Kidney (tissue), 14 donors: Measurements from ENCODE around the gene ATP2B3. TPM values are rescaled to one million over a fixed set of nuclear protein-coding genes. Genes with fewer than 3 reads are reported as not detected.
A peak's percentile ranks its signal among the peaks of the same experiment; 100 is the strongest.

Source experiments
- DNase-seq, 5 donors: peaks; one replicate each; pipeline ENCODE4 v3.0.0-alpha.2; 2013 to 2020
- FAIRE-seq: peaks from 2 replicates; lab custom pipeline; 2012; peaks lifted over from hg19 to GRCh38; lab: Jason Lieb, UNC
- H3K27ac ChIP-seq, 2 donors: one replicate each; pipeline ENCODE4 v1.7.0; 2013; ENCODE audit warnings: low read depth in 2 of 2, low read length in 2 of 2, inconsistent platforms in 1 of 2
- H3K27me3 ChIP-seq: one replicate; pipeline ENCODE4 v1.7.1; 2013; ENCODE audit warnings: low read length, inconsistent platforms; ENCODE audit not compliant: control insufficient read depth, insufficient read depth
- H3K36me3 ChIP-seq, 3 donors: one replicate each; pipeline versions ENCODE4 v1.7.0 to v1.7.1; 2013; ENCODE audit warnings: low read length in 3 of 3, control low read depth in 1 of 3, inconsistent platforms in 1 of 3; ENCODE audit not compliant: insufficient read depth in 3 of 3, control insufficient read depth in 2 of 3
- H3K4me1 ChIP-seq, 3 donors: one replicate each; pipeline versions ENCODE4 v1.7.0 to v1.7.1; 2013; ENCODE audit warnings: low read length in 3 of 3, inconsistent platforms in 1 of 3, low read depth in 1 of 3; ENCODE audit not compliant: control insufficient read depth in 2 of 3, insufficient read depth in 2 of 3
- H3K4me3 ChIP-seq, 3 donors: one replicate each; pipeline versions ENCODE4 v1.7.0 to v1.8.1; 2013; ENCODE audit warnings: low read length in 3 of 3, control low read depth in 1 of 3, inconsistent platforms in 1 of 3
- H3K9ac ChIP-seq, 3 donors: one replicate each; pipeline versions ENCODE4 v1.7.0 to v1.7.1; 2013; ENCODE audit warnings: low read length in 3 of 3, control low read depth in 1 of 3, inconsistent platforms in 1 of 3
- H3K9me3 ChIP-seq, 3 donors: one replicate each; pipeline versions ENCODE4 v1.7.0 to v1.7.1; 2013; ENCODE audit warnings: low read length in 3 of 3, control low read depth in 1 of 3, inconsistent platforms in 1 of 3; ENCODE audit not compliant: control insufficient read depth in 2 of 3, insufficient read depth in 1 of 3
- CTCF ChIP-seq: IDR thresholded peaks from 3 replicates; pipeline ENCODE4 v1.5.1; 2012; ENCODE audit warnings: mild to moderate bottlenecking, moderate library complexity, borderline replicate concordance; ENCODE audit not compliant: insufficient read depth; ENCODE audit errors: extremely low read depth
- intact Hi-C: fragments of 100-400 bp; cut with DNase I; formaldehyde crosslinking; loops from one replicate; pipeline ENCODE4 v1.11.1; 2022
- polyA plus RNA-seq: library from polyadenylated mRNA; stranded (reverse); fragments of 350-450 nt; fragmentation: Illumina TruSeq; extraction: RNeasy Lipid Tissue Mini Kit (QIAGEN cat#74804); gene quantifications from one replicate; pipeline ENCODE4 v1.2.3, GENCODE V29; 2014; ENCODE audit warnings: low read depth, low replicate concordance; ENCODE audit not compliant: insufficient read depth
- total RNA-seq: library from RNA; stranded (reverse); fragmentation: NEBNext Ultra II Directional; extraction: Animal tissue kit (Norgen Biotek cat#: 25700); gene quantifications from one replicate; pipeline ENCODE4 v1.2.1, GENCODE V29; 2021
- donor health status: control.
- donor health status: control.
- donor health status: control.
- donor health status: control.
- donor health status: control.
- donor health status: DM: yes; HTN: yes; CAD: no.
- donor health status: Normal renal cell carcinoma (clear cell type).

Gene ATP2B3
- total and polyA plus RNA-seq, 2 donors from 2014 or later = 0.37 TPM; not detected in 1

GRCh38 chrX:153496590-153496959, 20.9 kb upstream of the ATP2B3 start:
- peak overlapping the region in 1 of 3 donors; percentile 25 for H3K4me3 ChIP-seq
- intact Hi-C loops = no loop called here
- peaks cover 0 to 3% (median 0%) of the 10 kb centered on the region in 3 donors for H3K36me3 ChIP-seq
- H3K27ac ChIP-seq = no peak overlapping the region
- DNase-seq = no peak
- H3K9ac ChIP-seq = no peak overlapping the region
- peaks cover 0 to 4% (median 4%) of the 10 kb centered on the region in 3 donors for H3K4me1 ChIP-seq
- no peak for TF ChIP-seq CTCF
- no peaks in the 10 kb centered on the region for H3K27me3 ChIP-seq
- FAIRE-seq = no peak
- no peaks in the 10 kb centered on the region for H3K9me3 ChIP-seq

DNA sequence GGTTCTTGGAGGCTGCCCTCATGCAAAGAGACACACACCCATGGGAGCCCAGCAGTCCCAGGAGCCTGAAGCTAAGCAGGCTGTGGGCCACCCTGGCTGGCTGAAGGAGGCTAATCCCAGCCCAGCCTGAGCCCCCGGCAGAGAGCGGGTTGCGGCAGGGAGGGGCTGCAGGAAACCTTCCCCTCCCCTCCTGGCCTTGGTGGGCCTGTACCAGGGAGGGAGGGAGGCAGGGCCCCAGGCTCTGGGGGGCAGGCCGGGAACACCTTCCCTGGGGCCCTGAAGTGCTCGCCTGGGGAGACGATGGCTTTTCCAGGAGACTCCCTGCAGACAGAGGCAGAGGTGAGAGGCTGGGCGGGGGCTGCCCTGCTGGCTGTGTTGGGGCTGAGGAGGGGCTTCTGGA, 19.0 kb upstream of the ATP2B3 start:
- Histone ChIP-seq H3K4me1 (peaks cover 0 to 4% (median 0%) of the 10 kb centered on the region in 3 donors), H3K9ac (no peak overlapping the region), H3K4me3 (no peak overlapping the region), H3K27ac (no peak overlapping the region), H3K27me3 (no peaks in the 10 kb centered on the region), H3K9me3 (no peaks in the 10 kb centered on the region), H3K36me3 (peaks cover 0 to 3% (median 0%) of the 10 kb centered on the region in 3 donors)
- no peak for TF ChIP-seq CTCF
- intact Hi-C loops = no loop called here
- FAIRE-seq (no peak), DNase-seq (no peak)

DNA sequence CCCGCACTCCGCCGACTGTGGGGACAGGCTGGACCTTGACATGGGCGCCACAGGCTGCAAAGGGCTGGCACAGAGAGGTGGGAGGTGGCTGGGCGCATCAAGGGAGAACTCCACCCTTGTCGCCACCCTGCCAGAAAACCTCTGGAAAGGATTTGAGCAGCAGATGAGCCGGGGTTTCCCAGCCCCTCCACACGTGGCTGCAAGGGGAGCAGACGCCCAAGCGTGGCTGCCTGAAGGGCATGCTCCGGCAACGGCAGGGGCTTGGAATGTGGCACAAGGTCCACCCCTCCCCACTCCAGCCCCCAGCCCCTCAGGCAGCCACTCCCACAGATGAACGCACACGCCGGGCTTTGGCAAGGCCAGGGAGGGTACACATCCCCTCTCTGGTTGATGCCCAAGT, 18.1 kb upstream of the ATP2B3 start:
- TF ChIP-seq CTCF = no peak
- Histone ChIP-seq H3K4me3 (no peak overlapping the region), H3K27ac (no peak overlapping the region), H3K36me3 (peaks cover 0 to 3% (median 0%) of the 10 kb centered on the region in 3 donors), H3K9ac (no peak overlapping the region), H3K4me1 (peaks cover 0 to 4% (median 0%) of the 10 kb centered on the region in 3 donors), H3K27me3 (no peaks in the 10 kb centered on the region), H3K9me3 (no peaks in the 10 kb centered on the region)
- FAIRE-seq (no peak), DNase-seq (peak in 1 of 5 donors; percentile 50)
- intact Hi-C loops = no loop called here

DNA sequence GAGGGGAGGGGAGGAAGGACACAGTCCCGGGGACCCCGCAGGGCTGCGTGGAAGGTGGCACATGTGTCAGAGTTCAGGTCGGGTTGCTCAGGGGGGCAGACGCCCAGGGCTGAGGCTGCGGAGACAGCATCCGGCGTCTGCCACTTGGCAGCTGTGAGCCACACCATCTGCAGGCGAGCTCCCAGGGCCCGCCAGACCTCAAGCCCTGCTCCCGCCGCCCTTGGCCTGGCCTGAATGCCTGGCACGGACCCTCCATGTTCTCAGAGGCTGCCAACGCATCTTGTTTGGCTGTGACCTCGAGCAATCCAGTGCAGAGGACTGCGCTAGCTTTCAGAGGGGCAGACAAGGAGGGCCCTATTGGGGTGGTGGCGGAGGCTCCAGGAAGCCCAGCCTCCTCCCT, 17.6 kb upstream of the ATP2B3 start:
- TF ChIP-seq CTCF = no peak
- no peaks in the 10 kb centered on the region for H3K9me3 ChIP-seq
- no peak overlapping the region for H3K27ac ChIP-seq
- intact Hi-C loops = no loop called here
- FAIRE-seq (no peak), DNase-seq (no peak)
- no peak overlapping the region for H3K9ac ChIP-seq
- H3K4me3 ChIP-seq = no peak overlapping the region
- H3K27me3 ChIP-seq = no peaks in the 10 kb centered on the region
- peaks cover 0 to 3% (median 0%) of the 10 kb centered on the region in 3 donors for H3K36me3 ChIP-seq
- peaks cover 0 to 4% (median 0%) of the 10 kb centered on the region in 3 donors for H3K4me1 ChIP-seq
